HG02943 (cell line): Measurements from ENCODE around the gene UBE3C.
"Not testable (repeated sequence)": the region's sequence is repeated elsewhere in the genome, so short reads cannot be mapped to it uniquely, and the experiment has no call there.

Source experiments
- ATAC-seq: cut with Tn5 transposase; IDR thresholded peaks from one replicate; pipeline ENCODE4 v1.9.1; 2021; ENCODE audit warnings: mild to moderate bottlenecking, low read depth, moderate library complexity; ENCODE audit not compliant: unreplicated experiment

UBE3C gene

GRCh38 chr7:157138424-157139110 lies at the start of gene UBE3C:
Gene UBE3C, plus strand, starts transcription at chr7:157138926. Its CDS starts 347 bp downstream, at chr7:157139273.
- peak; percentile 77 for ATAC-seq

DNA sequence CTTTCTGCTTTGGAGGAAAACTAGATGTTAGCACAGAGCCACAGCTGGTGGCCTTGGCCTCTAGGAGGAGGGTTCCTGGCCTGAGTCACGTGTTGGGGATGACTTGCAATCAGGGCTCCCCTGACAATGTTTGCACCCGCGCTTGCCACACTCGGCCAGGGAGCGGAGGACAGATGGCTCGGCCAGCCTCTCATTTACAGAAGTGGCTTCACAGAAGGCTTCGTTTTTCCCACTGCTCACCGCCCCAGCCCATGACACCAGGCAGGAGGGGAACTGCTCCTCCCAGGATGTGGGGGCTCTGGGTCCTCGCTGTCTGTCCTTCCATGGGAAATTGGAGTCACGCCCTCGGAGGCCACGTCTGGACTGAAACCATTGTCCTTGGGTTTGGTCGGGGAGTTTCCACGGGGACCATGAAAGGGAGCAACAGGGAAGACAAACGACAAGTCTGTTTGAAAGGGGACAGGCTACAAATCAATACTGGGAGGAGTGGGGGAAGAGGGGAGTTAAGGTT lies 49.6 kb upstream of the UBE3C start:
- no peak for ATAC-seq

DNA sequence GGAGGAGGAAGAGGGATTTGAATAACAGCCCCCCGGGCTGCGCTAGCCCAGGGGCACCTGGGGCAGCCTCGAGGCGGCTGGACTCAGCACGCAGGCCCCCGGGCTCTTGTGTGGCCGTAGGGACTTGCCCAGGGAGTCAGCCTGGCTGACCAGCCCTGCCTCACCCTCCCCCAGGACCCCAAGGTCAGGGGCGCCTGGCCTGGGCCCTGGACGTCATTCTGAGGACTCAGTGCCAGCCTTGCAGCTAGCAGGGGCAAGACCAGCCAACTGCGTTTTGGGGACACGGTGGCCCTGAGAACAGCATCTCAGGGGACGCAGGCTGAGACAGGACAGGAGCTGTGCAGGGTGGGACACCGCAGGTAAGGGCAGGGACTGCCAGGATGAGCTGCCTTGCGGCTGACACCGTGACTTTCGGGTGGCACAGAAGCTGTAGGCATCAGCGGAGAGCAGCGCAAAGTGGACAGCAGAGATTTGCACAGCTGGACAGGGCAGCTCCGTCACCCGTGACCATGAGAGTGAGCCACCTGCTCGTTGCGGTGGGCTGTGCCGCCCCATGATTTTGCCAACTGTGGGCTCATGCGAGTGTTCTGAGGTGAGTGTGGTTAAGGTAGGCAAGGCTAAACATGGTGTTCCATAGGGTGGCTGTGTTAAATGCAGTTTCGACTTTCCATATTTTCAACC lies 48.1 kb upstream of the UBE3C start:
- no peak for ATAC-seq

- ATAC-seq: no peak
Measured at GRCh38 chr7:157096286-157097055, 42.3 kb upstream of the UBE3C start.

GRCh38 chr7:157097056-157097329 lies 41.7 kb upstream of the UBE3C start:
- ATAC-seq: no peak

GRCh38 chr7:157097569-157097968 lies 41.2 kb upstream of the UBE3C start:
- no peak for ATAC-seq

GRCh38 chr7:157100005-157100404 lies 38.7 kb upstream of the UBE3C start:
- not testable (repeated sequence) for ATAC-seq

DNA sequence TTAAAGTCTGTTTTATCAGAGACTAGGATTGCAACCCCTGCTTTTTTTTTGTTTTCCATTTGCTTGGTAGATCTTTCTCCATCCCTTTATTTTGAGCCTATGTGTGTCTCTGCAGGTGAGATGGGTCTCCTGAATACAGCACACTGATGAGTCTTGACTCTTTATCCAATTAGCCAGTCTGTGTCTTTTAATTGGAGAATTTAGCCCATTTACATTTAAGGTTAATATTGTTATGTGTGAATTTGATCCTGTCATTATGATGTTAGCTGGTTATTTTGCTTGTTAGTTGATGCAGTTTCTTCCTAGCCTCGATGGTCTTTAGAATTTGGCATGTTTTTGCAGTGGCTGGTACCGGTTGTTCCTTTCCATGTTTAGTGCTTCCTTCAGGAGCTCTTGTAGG lies 35.1 kb upstream of the UBE3C start:
- ATAC-seq: not testable (repeated sequence)

DNA sequence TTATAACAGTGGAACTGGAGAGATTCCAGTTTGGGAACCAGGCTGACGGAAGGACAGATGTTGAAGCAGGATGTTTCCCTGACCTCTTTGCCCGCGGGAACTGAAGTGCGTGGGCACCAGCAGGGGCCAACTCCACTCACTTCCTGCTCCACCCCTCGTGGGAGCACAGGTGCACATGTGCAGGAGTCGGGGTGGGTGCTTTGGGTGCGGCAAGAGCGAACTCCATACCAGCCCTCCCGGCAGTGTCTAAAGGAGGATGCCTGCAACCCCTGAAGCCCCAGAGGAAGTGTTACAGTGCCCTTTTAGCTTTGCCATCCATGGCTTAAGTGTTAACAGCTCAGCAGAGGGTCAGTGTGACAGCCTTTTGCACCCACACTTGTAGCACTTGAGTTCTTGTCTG lies 27.4 kb upstream of the UBE3C start:
- no peak for ATAC-seq

GRCh38 chr7:157112706-157113105 lies 26.0 kb upstream of the UBE3C start:
- no peak for ATAC-seq

GRCh38 chr7:157113607-157114006 lies 25.1 kb upstream of the UBE3C start:
- no peak for ATAC-seq

DNA sequence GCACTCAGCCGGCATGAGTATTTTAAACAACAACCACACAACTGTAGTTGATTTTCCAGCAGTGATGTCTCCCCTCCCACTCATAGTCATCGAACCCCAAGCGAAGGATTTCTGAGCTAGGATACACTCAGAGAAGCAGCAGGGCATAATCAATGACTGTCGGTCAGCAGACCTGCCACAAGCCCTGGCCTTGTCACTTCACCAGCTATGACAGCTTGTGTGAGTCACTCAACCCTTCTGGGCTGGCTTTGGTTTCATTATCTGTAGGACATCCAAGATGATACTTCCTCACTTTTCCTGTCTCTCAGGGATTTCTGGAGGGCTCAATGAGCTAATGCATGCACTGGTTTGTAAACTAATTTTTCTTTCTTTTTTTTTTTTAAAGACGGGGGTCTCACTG lies 22.0 kb upstream of the UBE3C start:
- ATAC-seq: no peak

GRCh38 chr7:157117796-157118195 lies 20.9 kb upstream of the UBE3C start:
- ATAC-seq: no peak

DNA sequence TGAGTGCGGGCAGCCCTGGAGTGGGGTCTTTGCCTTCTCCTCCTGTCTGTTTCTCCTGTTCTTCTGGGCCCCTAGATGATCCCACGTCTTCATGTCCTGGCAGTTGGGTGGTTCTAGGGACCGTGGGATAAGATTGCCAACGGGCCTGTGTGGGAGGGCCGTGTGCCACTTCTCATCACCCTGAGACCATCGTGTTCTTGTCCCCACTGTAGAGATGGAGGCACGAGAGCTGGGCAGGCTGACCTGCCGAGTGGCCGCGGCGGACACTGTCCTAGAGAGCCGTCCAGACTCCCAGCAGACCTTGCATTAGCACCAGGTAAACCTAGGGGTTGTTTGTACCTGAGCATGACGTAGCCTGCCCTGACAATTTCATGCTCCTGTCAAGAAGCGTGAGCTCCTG lies 18.5 kb upstream of the UBE3C start:
- ATAC-seq: no peak

DNA sequence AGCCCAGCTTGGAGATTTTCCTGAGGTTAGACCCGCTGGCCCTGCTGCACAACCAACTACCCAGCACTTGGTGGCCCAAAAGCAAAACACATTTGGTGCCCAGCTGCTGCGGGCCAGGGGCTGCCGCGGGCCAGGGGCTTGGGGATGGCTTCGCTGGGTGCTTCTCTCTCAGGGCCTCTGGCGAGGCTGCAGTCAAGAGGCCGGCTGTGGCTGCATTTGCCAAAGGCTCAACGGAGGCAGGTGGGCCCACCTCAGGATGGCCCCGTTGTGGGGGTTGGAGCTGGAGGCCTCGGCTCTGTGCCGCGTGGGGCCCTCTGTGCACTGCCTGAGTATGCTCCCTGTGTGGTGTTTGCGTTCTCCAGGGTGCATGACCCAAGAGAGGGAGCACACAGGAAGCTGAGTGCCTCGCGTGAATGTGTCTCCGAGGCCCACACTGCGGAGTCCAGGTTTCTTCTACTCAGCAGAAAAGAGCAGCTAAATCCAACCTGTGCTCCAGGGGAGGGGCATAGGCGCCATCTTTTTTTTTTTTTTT lies 17.5 kb upstream of the UBE3C start:
- no peak for ATAC-seq

DNA sequence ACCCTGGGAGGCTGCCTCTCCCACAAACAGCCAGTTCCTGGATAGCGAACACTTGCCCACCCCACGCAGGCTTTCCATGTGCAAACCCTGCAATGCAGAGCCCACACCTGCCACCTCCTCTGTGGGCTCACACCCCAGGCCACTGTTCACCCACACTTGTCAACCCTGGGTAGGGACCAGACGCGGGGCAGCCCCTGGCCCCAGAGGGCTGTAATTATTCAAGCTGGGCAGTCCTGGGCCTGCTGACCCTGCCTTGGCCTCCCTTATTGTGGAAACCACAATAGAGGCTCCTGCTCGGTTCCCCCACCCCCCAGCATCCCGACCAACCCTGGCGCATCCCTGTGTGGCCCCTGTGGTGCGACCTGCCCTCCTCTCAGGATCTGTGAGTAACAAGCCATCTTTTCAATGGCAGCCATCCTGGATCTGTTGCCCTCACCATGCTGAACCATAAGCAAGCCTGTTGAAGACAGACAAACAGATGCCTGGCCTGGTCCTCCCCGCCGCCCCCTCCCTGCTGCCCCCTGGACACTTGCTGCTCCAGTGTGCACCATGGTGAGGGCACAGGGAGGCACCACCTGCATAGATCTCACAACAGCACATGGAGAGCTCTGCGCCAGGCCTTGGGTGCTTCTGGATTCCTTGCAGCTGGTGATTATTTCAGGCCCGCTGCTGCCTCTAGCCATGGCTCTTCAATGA lies 15.8 kb upstream of the UBE3C start:
- ATAC-seq: no peak

DNA sequence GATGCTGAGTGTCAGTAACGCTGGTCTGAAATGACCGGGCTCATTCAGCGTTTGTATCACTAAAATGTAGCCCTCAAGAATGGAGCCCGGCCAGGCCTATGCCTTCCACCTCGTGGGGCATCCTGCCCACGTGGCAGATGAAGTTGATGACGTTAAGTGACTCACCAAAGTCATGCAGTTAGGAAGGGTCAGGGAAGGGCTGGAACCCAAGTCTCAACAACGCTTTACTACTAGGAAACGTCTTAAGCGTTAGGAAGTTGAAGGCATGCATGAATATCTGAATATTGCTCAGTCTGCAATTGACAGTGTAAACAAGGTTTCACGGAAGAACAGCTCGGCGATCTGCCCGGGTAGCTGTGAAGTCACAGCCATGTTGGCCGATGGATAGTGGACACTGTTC lies 14.0 kb upstream of the UBE3C start:
- ATAC-seq: no peak

DNA sequence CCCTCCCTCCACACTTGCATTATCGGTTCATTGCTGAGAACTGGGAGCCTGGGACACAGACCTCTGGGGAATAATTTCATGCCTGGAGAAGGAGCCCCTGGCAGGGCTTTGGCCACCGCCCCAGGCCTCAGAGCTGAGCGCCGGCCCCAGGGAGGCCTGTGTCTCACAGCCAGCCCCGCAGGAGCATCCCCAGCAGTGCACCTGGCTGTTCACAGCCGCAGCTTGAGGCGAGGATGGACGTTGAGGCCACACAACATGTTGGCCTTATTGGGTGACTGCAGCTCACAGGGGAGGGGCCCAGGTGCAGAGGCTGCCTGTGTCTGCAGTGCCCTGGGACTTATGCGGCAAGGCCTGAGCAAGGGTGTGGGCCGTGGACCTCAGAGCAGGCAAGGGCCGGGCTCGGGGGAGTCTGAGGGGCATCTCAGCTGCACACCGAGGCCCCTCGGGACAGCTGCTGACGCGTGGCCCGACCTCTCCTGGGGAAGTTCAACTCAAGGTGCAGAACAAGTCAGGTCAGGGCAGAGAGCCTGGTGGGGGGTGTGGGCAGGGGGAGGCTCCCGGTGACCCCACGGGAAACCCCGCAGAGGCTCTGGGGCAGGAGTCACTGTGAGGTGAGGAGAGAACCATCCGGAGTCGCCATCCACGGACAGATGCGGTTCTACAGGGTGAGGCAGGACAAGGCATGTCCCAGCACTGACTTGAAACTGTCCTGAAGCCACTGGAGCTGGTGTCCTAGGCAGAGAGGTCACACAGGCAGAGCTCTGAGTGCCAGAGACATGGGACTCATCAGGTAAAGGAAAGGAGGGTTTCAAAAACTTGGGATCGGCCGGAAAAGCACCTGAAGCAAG lies 13.1 kb upstream of the UBE3C start:
- ATAC-seq: no peak

- ATAC-seq: no peak
Measured at GRCh38 chr7:157126921-157127320, 11.8 kb upstream of the UBE3C start.

DNA sequence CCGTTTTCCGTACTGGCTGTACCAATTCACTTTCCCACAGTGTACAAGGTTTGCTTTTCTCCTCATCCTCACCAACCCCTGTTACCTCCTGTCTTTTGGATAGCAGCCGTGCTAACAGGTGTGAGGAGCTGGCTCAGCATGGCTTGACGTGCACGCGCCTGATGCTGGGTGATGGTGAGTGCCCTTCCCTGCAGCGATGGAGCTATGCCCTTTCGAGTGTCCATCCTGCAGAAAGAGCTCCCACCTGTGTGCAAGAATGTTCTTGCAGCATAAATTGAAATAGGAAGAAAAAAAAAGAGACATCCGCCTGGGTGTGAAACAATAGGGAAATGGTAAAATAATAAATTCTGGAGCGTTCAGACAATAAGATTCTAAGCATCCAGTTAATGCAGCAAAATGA lies 9.5 kb upstream of the UBE3C start:
- no peak for ATAC-seq
